ENCODE measurements around the gene UNC93B1.
"Not testable (repeated sequence)": the region's sequence is repeated elsewhere in the genome, so short reads cannot be mapped to it uniquely, and the experiment has no call there.

Gene UNC93B1

DNA sequence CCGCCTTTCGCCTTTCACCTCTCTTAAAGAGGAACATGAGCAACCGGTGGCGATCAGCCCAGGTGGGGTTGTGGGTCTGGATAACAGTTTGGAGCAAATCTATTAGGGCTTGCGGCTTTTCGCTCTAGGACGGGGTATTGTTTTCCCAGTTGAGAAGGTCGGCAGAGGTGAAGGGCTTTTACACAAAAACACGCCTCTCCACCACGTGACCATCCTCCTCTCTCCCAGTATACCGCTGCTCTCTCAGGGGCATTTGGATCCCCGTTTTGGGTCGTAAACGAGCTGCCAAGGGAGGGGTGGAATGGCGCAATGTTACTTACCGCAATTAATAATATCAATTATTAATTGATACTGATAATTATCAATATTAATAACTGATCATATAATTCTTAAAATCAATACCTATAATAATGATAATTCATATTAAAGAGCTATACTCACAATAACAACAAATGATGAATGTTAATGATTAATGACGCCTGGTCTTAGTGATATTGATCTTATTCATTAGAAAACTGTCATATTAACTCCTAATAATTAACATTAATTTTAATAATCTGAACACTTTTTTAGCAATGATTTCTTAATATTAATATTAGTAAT, 21.5 kb downstream of the UNC93B1 start:
- DNase-seq = not testable (repeated sequence)

DNA sequence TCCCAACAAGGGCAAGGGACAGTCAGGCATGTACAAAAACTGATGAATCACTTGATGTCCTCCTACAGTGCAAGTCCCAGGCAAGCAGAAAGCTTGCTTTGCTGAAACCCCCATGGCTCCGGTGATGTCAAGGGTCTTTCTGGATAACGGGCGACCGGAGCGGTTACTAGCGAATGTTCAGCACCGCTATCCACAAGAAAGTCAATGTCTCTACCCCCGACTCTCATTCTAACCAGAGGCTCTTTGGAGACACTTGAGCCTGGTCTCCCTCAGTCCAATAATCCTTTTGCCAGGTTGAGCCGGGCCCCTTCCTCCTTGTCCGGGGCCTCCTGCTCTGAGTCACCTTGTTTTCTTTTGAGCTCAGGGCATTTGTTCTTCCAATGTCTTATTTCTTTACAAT, 22.7 kb downstream of the UNC93B1 start:
- not testable (repeated sequence) for DNase-seq

DNA sequence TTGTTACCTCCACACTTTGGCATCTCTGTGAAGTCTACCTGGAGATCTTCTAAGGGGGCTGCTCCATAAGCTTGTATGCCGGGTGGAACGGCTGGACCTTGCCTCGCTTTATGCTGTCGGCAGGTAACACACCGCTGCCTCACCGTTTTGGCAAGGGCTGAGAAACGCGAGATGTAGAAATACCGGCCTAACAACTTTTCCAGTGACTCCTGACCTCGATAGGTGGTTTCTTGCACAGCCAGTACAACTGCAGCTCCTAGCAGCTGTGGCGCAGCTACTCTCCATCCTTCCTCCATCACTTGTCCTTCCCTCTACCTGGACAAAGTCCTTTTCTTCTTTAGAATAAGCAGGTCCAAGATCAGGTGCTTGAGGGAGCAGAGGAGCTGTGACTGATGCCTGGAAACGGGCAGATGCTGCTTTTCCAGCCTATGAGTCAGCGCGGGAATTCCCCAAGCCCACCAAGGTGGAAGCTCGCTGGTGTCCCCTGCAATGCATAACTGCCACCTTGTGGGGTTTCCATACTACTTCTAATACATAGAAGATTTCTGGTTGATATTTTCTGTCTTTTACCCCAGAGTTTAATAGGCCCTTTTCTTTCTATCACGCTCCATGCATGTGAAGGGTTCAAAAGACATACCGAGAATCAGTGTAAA, 25.0 kb downstream of the UNC93B1 start:
- DNase-seq = not testable (repeated sequence)

DNA sequence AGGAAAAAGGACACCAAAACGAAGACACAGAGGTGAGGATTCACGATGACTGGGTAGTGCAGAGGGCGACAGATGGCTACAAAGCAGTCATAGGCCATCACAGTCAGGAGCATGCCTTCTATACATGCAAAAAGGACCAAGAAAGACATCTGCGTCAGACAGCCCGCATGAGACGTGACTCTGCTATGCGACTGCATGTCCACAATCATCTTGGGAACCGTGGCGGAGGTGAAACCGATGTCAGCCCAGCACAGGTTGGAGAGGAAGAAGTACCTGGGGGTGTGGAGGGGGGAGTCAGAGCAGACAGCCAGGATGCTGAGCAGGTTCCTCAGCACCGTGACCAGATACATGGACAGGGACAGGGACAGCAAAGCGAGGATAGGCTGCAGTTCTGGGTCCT, 29.2 kb downstream of the UNC93B1 start:
- not testable (repeated sequence) for DNase-seq

DNA sequence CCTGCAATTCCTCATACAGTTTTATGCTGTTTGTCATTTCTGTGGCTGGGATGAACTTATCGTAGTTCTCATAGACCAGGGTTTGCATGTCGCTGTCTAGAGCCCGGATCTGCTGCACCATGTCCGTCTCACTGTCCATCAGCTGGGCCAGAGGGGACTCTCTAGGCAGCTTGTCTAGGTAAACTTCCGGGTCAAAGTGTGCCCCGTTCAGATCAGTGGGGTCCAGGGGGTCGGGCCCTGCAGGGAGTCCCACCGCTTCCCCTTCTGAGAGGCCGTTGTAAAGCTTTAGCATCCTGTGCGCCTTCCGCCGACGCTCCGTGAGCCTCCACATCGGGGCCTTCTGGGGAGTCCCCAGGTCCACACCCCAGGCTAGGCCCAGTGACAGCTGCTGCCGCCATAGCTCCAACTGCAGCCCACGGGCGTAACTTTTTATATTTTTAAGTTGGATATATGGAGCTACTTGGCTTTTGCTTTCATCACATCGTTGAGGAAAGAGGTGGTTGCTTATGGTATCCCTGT, 38.0 kb downstream of the UNC93B1 start:
- not testable (repeated sequence) for DNase-seq

DNA sequence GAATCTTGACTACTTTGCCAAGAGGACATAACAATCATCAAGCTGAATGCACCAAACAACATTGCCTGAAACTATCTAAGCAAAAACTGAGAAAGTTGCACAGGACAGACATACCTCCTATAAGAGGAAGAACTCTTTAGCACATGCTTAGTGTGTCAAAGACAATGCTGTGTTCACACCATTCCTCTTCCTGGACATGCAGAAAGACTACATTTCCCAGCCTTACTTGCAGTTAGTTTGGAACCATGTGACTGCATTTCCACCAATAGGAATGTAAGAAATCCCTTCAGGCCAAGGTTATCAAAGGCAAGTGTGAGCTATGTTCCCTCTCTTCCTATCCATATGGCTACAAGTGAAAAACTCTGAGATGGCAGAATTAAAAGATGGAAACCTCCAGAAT, 39.2 kb downstream of the UNC93B1 start:
- not testable (repeated sequence) for DNase-seq

DNA sequence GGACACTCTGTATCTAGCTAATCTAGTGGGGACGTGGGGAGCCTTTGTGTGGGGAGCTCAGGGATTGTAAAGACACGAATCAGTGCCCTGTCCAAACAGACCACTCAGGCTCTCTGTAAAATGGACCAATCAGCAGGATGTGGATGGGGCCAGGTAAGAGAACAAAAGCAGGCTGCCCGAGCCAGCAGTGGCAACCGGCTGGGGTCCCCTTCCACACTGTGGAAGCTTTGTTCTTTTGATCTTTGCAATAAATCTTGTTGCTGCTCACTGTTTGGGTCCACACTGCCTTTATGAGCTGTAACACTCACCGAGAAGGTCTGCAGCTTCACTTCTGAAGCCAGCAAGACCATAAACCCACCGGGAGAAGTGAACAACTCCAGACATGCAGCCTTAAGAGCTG, 40.0 kb downstream of the UNC93B1 start:
- not testable (repeated sequence) for DNase-seq

DNA sequence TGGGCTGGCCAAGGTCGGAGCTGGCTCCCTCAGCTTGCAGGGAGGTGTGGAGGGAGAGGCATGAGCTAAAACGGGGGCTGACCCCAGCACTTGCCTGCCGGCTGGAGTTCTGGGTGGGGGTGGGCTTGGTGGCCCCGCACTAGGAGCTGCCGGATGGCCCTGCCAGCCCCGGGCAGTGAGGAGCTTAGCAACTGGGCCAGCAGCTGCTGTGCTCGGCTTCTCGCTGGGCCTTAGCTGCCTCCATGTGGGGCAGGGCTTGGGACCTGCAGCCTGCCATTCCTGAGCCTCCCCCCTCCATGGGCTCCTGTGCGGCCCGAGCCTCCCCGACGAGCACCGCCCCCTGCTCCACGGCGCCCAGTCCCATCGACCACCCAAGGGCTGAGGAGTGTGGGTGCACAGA, 40.7 kb downstream of the UNC93B1 start:
- not testable (repeated sequence) for DNase-seq

DNA sequence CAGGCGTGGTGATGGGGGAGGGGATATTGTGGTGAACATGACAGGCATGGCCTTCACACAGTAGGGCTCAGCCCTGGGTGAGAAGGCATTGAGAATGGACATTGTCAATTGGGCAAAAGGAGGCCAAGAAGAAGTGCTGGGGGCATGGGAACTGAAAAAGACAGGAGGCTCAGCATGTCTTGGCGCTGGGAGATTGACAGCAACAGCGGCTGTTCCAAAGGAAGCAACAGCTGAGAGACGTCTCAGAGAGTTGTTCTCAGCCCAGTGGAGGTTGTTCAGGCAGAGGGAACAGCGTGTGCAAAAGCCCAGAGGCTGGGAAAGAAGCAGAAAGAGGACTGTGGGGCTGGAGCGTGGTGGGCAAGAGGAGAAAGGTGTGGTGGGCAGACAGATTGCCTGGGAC, 47.7 kb downstream of the UNC93B1 start:
- not testable (repeated sequence) for DNase-seq

DNA sequence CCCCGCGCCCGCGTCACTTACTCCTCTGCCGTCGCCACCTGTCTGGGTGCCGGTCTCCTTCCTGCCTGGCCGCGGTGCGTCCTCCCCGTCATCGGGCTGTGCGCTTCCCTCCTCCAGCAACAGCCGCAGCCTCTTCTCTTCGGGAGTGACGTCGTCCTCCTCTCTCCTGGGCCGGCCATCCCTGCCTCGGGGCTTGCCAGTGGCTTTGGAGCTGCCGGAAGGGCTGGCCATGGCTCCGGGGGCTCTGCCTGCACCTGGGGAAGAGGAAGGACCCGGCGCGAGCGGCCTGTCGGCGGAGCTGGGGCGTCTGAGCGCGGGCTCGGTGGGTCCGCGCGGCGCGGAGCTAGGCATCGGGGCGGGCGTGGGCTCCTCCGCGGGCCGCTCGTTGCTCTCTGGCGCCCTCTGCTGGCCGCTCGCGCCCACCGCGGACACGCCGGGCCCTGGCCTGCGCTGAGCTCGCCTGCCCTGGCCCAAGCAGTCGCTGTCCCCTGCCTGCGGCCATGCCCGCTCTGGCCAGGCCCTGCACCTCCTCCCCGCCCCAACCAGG, 48.4 kb downstream of the UNC93B1 start:
- DNase-seq = not testable (repeated sequence)

DNA sequence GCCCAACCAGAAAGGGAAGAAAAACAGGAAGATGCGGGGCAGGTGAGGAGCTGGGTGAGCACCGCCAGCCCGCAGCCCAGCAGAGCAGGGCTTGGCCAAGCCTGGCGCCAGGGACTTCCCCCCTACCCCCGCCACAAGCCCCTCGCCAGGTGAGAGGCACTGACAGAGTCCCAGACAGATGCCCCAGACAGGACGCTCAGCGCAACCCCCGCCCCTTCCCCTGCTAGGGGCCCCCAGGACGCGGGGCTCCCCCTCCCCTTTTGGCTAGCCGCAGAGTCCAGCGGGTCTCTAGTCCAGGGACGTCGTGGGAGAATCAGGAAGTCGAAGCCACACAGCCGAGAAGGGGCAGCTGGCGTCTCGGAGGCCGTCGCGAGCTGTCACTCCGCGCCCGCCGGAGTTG, 48.9 kb downstream of the UNC93B1 start:
- DNase-seq = not testable (repeated sequence)

DNA sequence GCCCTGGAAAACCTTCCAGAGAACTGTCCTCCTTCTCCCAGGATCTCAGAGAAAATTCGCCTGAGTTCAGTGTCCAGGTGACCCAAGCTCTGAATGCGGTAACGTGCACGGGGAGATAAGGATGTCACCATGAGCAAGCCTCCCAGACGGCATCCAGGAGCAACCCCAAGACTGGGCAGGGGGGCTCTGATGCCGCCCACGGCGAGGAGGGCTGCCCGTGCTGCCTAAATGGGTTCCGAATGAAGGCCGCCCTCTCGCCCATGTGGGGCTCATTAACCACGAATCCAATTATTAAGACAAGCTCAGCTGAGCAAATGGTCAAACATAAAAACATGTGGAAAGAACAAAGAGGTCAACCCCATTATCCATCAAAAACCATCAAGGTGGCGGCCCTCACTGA, 49.6 kb downstream of the UNC93B1 start:
- DNase-seq = not testable (repeated sequence)

DNA sequence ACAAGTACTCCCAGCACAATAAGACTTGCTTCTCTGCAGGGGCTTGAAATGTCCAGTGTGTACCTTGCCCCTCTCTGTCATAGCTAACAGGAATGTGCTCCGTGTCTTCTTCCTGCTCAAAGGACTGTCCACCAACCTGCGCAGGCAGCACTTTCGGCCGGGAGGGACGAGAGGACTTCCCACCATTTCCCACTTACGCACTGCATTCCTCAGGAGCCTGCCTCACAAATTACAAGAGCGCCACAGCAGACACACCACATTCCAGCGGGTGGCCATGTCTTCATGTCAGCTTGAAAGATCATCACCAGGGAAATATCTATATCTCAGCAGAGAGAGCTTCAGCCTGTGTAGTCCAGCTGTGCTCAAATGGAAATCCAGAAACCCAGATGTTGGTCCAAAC, 53.2 kb downstream of the UNC93B1 start:
- not testable (repeated sequence) for DNase-seq

DNA sequence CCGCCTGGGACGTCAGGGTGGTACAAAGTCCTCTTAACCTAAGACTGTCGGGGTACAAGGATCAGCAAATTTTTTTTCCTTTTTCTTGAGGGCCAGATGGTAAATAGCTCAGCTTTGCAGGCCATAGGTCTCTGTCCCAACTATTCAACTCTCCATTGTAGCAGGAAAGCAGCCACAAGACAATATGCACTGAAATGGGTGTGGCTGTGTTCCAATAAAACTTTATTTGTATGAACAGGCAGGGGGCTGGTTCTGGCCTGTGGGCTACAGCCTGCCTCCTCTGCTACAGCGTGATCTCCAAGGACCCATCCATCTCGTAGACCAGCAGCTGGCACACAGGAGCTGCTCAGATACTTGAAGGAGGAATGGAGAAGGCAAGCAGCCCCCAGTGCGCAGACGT, 56.1 kb downstream of the UNC93B1 start:
- DNase-seq = not testable (repeated sequence)

DNA sequence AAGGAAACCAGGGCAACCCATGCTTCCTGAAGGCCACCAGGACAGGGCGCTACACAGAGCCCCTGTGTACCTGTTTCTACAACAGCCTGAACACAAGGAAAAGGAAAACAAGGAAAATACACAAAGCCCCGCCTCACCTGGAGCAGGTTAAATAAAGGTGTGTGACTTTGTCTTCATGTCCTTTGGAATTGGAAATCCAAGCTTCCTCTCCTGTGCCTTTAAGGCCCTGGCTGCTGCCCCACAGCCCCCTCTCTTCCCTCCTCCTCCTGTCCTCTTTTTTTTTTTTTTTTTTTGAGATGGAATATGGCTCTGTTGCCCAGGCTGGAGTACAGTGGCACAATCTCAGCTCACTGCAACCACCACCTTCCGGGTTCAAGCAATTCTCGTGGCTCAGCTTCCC, 57.5 kb downstream of the UNC93B1 start:
- DNase-seq = not testable (repeated sequence)

DNA sequence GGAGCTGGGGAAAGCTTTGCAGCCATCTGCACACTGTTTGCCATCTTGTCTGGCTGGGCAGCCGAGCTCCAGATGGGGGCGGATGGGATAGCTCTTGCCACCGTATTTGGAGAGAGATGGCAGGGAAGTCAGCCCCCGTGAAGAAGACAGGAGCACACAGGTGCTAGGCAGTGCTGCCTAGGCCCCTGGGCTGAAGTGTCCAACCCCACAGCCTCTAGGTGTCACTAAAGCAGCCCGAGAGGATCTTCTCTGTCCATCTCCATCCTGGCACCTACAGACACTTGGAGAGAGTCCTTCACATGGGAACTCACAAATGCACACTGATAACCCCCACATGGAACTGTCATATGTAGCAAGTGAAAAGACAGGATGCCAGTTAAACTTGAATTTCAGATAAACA, 60.5 kb downstream of the UNC93B1 start:
- not testable (repeated sequence) for DNase-seq

All from NCI-H1694 (cell line).